GM23338 (cell line): ENCODE results near the gene TAOK3. TPM values are rescaled to one million over a fixed set of nuclear protein-coding genes. Genes with fewer than 3 reads are reported as not detected.

Source experiments
- ATAC-seq: fragments of 200-7000 bp; cut with Tn5 transposase; 3 replicates; pipeline ENCODE4 v1.9.1; 2020
- DNase-seq: peaks from one replicate; pipeline ENCODE4 v3.0.0-alpha.2; 2015; ENCODE audit warnings: low spot score
- H2AFZ ChIP-seq: fragments of 200-600 bp; sonication (generic); 2 replicates; pipeline ENCODE4 v1.8.0; 2016; ENCODE audit warnings: antibody characterized with exemption, mild to moderate bottlenecking, moderate library complexity
- H3F3A ChIP-seq: fragments of 200-600 bp; sonication (generic); replicated peaks from 2 replicates; pipeline ENCODE4 v1.8.0; 2017; ENCODE audit warnings: antibody characterized with exemption, mixed run types, low read depth
- H3K27ac ChIP-seq: fragments of 200-600 bp; sonication (generic); 2 replicates; pipeline ENCODE4 v1.6.1; 2016; ENCODE audit warnings: low read depth
- H3K27me3 ChIP-seq: fragments of 200-600 bp; sonication (generic); 2 replicates; pipeline ENCODE4 v1.8.0; 2016; ENCODE audit warnings: mild to moderate bottlenecking, mixed run types, moderate library complexity; ENCODE audit not compliant: insufficient read depth
- H3K36me3 ChIP-seq: fragments of 200-600 bp; sonication (generic); 2 replicates; pipeline ENCODE4 v1.8.0; 2016; ENCODE audit warnings: mild to moderate bottlenecking; ENCODE audit not compliant: insufficient read depth
- H3K4me1 ChIP-seq: fragments of 200-600 bp; sonication (generic); 2 replicates; pipeline ENCODE4 v1.8.0; 2016; ENCODE audit warnings: mild to moderate bottlenecking, moderate library complexity; ENCODE audit not compliant: insufficient read depth
- H3K4me2 ChIP-seq: fragments of 200-600 bp; sonication (generic); 2 replicates; pipeline ENCODE4 v1.7.1; 2017; ENCODE audit warnings: mixed run types
- H3K4me3 ChIP-seq: fragments of 200-600 bp; sonication (generic); 2 replicates; pipeline ENCODE4 v1.6.1; 2016; ENCODE audit warnings: mixed run types
- H3K79me2 ChIP-seq: fragments of 200-600 bp; sonication (generic); replicated peaks from 2 replicates; pipeline ENCODE4 v1.8.0; 2017; ENCODE audit warnings: mild to moderate bottlenecking; ENCODE audit not compliant: insufficient read depth
- H3K9me2 ChIP-seq: fragments of 200-600 bp; sonication (generic); 2 replicates; pipeline ENCODE4 v1.8.0; 2017; ENCODE audit not compliant: insufficient read depth
- H4K20me1 ChIP-seq: fragments of 200-600 bp; sonication (generic); replicated peaks from 2 replicates; pipeline ENCODE4 v1.8.0; 2017; ENCODE audit warnings: mild to moderate bottlenecking; ENCODE audit not compliant: insufficient read depth
- H3K27ac Mint-ChIP-seq: 2 replicates; pipeline ENCODE4 v1.8.0; 2020; ENCODE audit warnings: inconsistent platforms, mild to moderate bottlenecking, moderate library complexity, mixed read lengths
- H3K27me3 Mint-ChIP-seq: 3 replicates; pipeline ENCODE4 v1.8.0; 2022; ENCODE audit warnings: low read depth, mild to moderate bottlenecking, moderate library complexity, mixed read lengths, inconsistent platforms; ENCODE audit not compliant: insufficient read depth, poor library complexity
- H3K36me3 Mint-ChIP-seq: 3 replicates; pipeline ENCODE4 v1.8.0; 2021; ENCODE audit warnings: low read depth, mild to moderate bottlenecking, inconsistent platforms, moderate library complexity, mixed read lengths
- H3K4me1 Mint-ChIP-seq: 3 replicates; pipeline ENCODE4 v1.8.0; 2020; ENCODE audit warnings: mild to moderate bottlenecking, inconsistent platforms, mixed read lengths
- H3K4me3 Mint-ChIP-seq: 3 replicates; pipeline ENCODE4 v1.8.0; 2021; ENCODE audit warnings: moderate library complexity, mild to moderate bottlenecking, inconsistent platforms, mixed read lengths
- H3K9me3 Mint-ChIP-seq: 3 replicates; pipeline ENCODE4 v1.8.0; 2020; ENCODE audit warnings: moderate library complexity, mild to moderate bottlenecking, inconsistent platforms, mixed read lengths
- CTCF ChIP-seq, 2 experiments: fragments of 200-600 bp in 1 of 2; sonication (generic) in 1 of 2; conservative IDR thresholded peaks; 2 replicates each; pipeline versions ENCODE4 v1.5.1 to v1.6.1; 2016 to 2017; ENCODE audit warnings: antibody characterized with exemption in 2 of 2, low read depth in 2 of 2, mild to moderate bottlenecking in 2 of 2, moderate library complexity in 1 of 2
- ETS1 ChIP-seq: IDR thresholded peaks from 2 replicates; pipeline ENCODE4 v1.6.1; 2016; ENCODE audit warnings: antibody characterized with exemption
- EZH2phosphoT487 ChIP-seq: fragments of 200-600 bp; sonication (generic); IDR thresholded peaks from one replicate; pipeline ENCODE4 v1.8.1; 2018; ENCODE audit warnings: antibody characterized with exemption; ENCODE audit not compliant: unreplicated experiment
- NANOG ChIP-seq: IDR thresholded peaks from 2 replicates; pipeline ENCODE4 v1.6.1; 2016; ENCODE audit warnings: antibody characterized with exemption, borderline replicate concordance
- REST ChIP-seq: IDR thresholded peaks from one replicate; pipeline ENCODE4 v1.6.1; 2018; ENCODE audit warnings: antibody characterized with exemption; ENCODE audit not compliant: unreplicated experiment
- STAT1 ChIP-seq: IDR thresholded peaks from one replicate; pipeline ENCODE4 v1.6.1; 2016; ENCODE audit warnings: antibody characterized with exemption; ENCODE audit not compliant: unreplicated experiment
- ZNF114 ChIP-seq: fragments of 250-450 bp; sonication (Bioruptor Pico); IDR thresholded peaks from 2 replicates; pipeline ENCODE4 v1.5.0; 2020; ENCODE audit warnings: mild to moderate bottlenecking, moderate library complexity
- ZNF331 ChIP-seq: fragments of 250-450 bp; sonication (Bioruptor Pico); IDR thresholded peaks from 2 replicates; pipeline ENCODE4 v1.5.0; 2020; ENCODE audit warnings: low read depth, mild to moderate bottlenecking, moderate library complexity
- ZNF462 ChIP-seq: fragments of 250-450 bp; sonication (Bioruptor Pico); IDR thresholded peaks from 2 replicates; pipeline ENCODE4 v1.5.0; 2020; ENCODE audit warnings: mild to moderate bottlenecking, moderate library complexity
- polyA plus RNA-seq: library from polyadenylated mRNA; unstranded; fragments of >200 nt; fragmentation: Nextera tagmentation; extraction: Ambion mirVana; gene quantifications from 2 replicates; pipeline ENCODE4 v1.2.1, GENCODE V29; 2016
- total RNA-seq: library from RNA; depleted of rRNA; stranded (reverse); fragments of >200 nt; shearing (Covaris generic); gene quantifications from 2 replicates; pipeline ENCODE4 v1.2.3, GENCODE V29; 2014

TAOK3 gene
- total and polyA plus RNA-seq, 2 experiments from 2014 or later, result 7.6 to 20.4 TPM

GRCh38 chr12:118398940-118399339 lies 26.2 kb upstream of the TAOK3 start:
- H3K36me3 Mint-ChIP-seq, result peaks cover 77% of the 10 kb centered on the region

More at GRCh38 chr12:118398940-118399339, 26.2 kb upstream of the TAOK3 start:
- TF ChIP-seq STAT1, result no peak
- TF ChIP-seq CTCF (conservative IDR thresholded peaks at IDR 0.05; ENCODE audit: low read depth in 2 of 2), result no peak
- TF ChIP-seq EZH2phosphoT487, result no peak
- no peak for TF ChIP-seq NANOG
- TF ChIP-seq ETS1, result no peak
- TF ChIP-seq REST, result no peak
- TF ChIP-seq ZNF462, result no peak
- no peak for TF ChIP-seq ZNF331 (CRISPR knock-in tag)
- TF ChIP-seq ZNF114, result no peak
- H3K27me3 Mint-ChIP-seq, result peaks cover 2% of the 10 kb centered on the region
- no peak overlapping the region for H2AFZ ChIP-seq
- ATAC-seq (no peak), DNase-seq (no peak)
- no peak overlapping the region for H3K27ac Mint-ChIP-seq
- H3K79me2 ChIP-seq, result no peaks in the 10 kb centered on the region; the same call in 1 of the 2 replicates
- H3F3A ChIP-seq, result no peaks in the 10 kb centered on the region
- H3K4me3 ChIP-seq, result no peak overlapping the region
- no peak overlapping the region for H3K27ac ChIP-seq
- H3K9me3 Mint-ChIP-seq, result no peaks in the 10 kb centered on the region
- H3K36me3 ChIP-seq, result peaks cover 17% of the 10 kb centered on the region
- H3K9me2 ChIP-seq, result no peaks in the 10 kb centered on the region
- H3K4me1 ChIP-seq, result no peaks in the 10 kb centered on the region
- H3K4me3 Mint-ChIP-seq, result no peak overlapping the region
- no peaks in the 10 kb centered on the region for H3K27me3 ChIP-seq
- H3K4me1 Mint-ChIP-seq, result no peaks in the 10 kb centered on the region
- peaks cover 5% of the 10 kb centered on the region for H4K20me1 ChIP-seq
- H3K4me2 ChIP-seq, result no peak overlapping the region
